Left colon (tissue), 2 donors: ENCODE results near the gene TMPRSS11F. TPM values are rescaled to one million over a fixed set of nuclear protein-coding genes. Genes with fewer than 3 reads are reported as not detected.

ENCODE experiments used
- ATAC-seq: fragments of 200-7000 bp; cut with Tn5 transposase; one replicate; pipeline ENCODE4 v1.9.1; 2020; ENCODE audit warnings: mild to moderate bottlenecking, moderate library complexity
- DNase-seq, 2 donors: peaks; one replicate each; pipeline ENCODE4 v3.0.0-alpha.2; 2020
- intact Hi-C, 2 donors: fragments of 100-400 bp; cut with DNase I in 1 of 2; cut with micrococcal nuclease in 1 of 2; formaldehyde crosslinking; loops; one replicate each; pipeline versions ENCODE4 v1.11.2 to v1.14.0; 2022; cut with DNase I, micrococcal nuclease
- total RNA-seq, 2 donors: library from RNA; stranded (reverse); fragmentation: NEBNext Ultra II Directional; extraction: Animal tissue kit (Norgen Biotek cat#: 25700); gene quantifications; one replicate each; pipeline ENCODE4 v1.2.1, GENCODE V29; 2021
- donor health status: DM: no; HTN: no; CAD: no.
- donor health status: DM: yes; HTN: yes; CAD: no.

The TMPRSS11F gene
- total RNA-seq, 2 donors from 2014 or later: not detected

GRCh38 chr4:68109868-68110267, 19.8 kb downstream of the TMPRSS11F start:
- intact Hi-C loops: no loop called here
- DNase-seq (no peak), ATAC-seq (no peak)

DNA sequence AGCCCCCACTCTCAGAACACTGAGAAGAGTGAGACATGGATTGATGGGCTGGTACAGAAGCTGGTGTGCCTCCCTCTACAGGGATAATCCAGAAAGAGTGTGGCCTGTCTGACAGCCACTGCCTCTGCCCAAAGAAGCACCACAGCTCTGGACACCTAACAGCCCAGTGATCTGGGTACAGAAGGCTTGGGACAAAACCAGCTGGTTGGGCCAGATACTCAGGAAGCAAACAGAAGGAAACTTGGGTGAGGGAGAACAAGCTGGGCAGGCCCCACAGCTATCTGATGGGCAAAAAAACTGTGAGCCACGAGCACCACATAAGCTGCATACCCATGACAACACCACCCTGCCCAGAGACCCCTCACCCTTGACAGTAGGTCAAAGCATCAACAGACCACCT, 46.9 kb downstream of the TMPRSS11F start:
- ATAC-seq (no peak), DNase-seq (no peak)
- intact Hi-C loops: no loop called here

- no peak for ATAC-seq
- intact Hi-C loops: no loop called here
Observed at GRCh38 chr4:68079928-68080327, 49.7 kb downstream of the TMPRSS11F start.

DNA sequence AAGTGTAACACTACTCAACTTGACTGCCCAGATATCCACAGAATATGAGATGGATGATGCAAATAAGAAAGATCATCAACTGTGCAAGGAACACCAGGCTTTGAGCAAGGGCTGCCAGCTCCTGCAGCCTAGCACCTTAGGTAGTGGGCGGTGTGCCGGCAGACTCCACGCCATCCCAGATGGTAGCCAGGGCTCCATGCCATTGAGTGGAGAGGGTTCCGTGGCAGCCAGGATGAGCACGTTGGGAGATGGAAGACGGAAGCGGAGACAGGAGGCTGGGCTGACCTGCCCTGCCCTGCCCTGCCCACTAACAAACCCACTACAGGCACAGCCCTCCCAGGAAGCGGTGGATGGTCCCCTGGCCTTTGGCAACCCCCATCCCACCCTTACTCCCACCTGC, 51.9 kb downstream of the TMPRSS11F start:
- ATAC-seq: no peak
- intact Hi-C loops: no loop called here
- no peak for DNase-seq

More at GRCh38 chr4:68079928-68080327, 49.7 kb downstream of the TMPRSS11F start:
- DNase-seq: no peak

DNA sequence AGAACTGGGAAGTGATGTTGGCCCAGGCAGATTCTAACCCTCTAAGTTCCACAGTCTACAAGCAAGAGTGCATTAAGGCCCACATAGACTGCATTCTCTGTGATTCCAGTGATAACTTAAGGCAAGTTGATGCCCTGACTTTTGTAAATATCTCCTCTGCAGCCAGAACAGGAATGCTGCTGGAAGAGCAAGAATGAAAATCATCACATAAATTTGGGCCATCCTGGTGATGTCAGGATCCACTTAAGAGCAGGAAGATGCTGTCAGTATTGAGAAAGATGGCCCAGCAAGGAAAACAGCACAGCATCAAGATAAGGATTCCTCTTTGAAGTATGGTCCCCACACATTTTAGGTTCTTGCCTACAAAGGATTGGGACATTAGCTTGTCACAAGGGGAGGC, 52.4 kb downstream of the TMPRSS11F start:
- no peak for DNase-seq
- intact Hi-C loops: no loop called here
- ATAC-seq: no peak

GRCh38 chr4:68076194-68076593, 53.5 kb downstream of the TMPRSS11F start:
- no peak for DNase-seq
- intact Hi-C loops: no loop called here

GRCh38 chr4:68074397-68074796, 55.3 kb downstream of the TMPRSS11F start:
- DNase-seq: no peak
- intact Hi-C loops: no loop called here
- no peak for ATAC-seq

More at GRCh38 chr4:68076194-68076593, 53.5 kb downstream of the TMPRSS11F start:
- ATAC-seq: no peak

DNA sequence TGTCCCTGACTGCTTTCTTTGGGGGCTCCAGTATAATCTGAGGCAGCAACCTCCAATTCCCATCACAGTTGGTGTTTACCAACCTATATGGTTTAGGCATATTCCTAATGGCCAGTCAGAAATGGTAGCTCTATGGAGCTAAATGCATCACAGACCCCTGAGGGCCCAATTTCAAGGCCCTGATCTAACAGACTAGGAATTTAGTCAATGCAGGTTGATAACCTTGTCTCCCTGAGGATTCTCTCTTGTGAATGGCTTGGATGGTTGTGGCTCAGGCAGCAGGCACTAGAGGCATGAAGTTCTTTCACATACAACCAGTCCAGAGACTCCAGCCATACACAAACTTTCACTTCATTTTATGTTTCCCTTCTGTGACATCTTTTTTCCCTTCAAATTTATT, 59.4 kb downstream of the TMPRSS11F start:
- DNase-seq (no peak), ATAC-seq (no peak)
- intact Hi-C loops: no loop called here

DNA sequence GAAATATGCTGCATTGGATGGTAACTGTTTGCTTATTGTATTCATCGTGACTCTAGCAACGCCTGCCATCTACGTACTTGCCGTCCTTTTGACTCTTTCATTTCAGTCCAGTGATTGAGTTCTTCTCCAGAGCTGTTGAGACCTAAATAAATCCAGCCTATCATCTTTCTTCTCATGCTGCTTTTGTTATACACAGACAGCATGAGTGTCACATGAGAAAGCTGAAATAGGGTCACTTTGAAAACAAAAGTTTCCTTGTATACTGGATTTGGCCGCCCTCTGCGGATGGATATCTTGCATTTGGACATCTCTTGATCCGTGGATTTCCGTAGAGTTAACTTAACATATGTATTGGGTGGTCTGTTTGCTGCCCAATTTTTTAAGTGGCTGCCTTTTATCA, 67.2 kb downstream of the TMPRSS11F start:
- intact Hi-C loops: no loop called here
- ATAC-seq: no peak

DNA sequence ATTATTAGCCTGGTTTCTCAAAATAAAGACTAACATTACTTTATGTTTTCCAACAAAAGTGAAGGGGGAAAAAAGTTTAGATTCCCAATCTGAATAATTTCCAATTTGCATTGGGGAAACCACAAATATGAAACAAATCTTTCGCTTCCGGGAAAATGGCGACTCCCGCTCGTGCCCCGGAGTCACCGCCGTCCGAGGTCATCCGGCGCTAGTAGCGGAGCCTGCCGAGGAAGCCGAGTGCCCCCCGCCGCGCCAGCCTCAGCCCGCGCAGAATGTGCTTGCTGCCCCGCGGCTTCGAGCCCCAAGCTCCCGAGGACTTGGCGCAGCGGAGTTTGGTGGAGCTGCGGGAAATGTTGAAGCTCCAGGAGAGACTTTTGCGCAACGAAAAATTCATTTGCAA, 91.4 kb downstream of the TMPRSS11F start:
- DNase-seq: no peak
- ATAC-seq: no peak
- intact Hi-C loops: no loop called here

More for the DNA sequence above, 67.2 kb downstream of the TMPRSS11F start:
- no peak for DNase-seq

- ATAC-seq (no peak), DNase-seq (no peak)
- intact Hi-C loops: no loop called here
Observed at GRCh38 chr4:68021185-68021584, 108.5 kb downstream of the TMPRSS11F start.

DNA sequence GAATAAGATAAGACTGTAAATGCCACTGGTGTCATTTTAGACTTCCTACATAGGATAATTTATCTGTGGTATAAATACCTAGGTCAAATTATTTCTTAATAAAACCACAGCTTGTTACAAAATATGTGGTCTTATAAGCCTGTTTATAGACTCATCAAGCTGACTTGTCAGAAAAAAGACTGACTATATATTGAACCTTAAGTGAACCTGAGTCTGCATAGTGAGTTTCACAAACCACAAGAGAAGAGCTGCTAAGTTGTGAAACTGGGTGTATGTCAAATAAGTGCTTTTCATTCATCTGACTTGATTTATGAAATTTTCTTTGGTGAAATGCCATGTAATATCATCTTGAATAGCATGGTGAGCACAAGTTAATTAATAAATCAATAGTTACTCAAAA, 118.0 kb downstream of the TMPRSS11F start:
- intact Hi-C loops: no loop called here
- no peak for ATAC-seq
- no peak for DNase-seq

Other genes with a start within 250 kb of the TMPRSS11F start
- not detected for gene TMPRSS11D, start 245.9 kb downstream of the TMPRSS11F start, total RNA-seq
- not detected for gene TMPRSS11A, start 166.4 kb downstream of the TMPRSS11F start, total RNA-seq
- not detected for gene TMPRSS11B, start 115.8 kb upstream of the TMPRSS11F start, total RNA-seq
- gene YTHDC1, start 220.2 kb upstream of the TMPRSS11F start, total RNA-seq: 10 to 100 TPM; 59.6 to 60.5 TPM